NCI-H128 (cell line): ENCODE results near the gene KIF25.
"Not testable (repeated sequence)": the region's sequence is repeated elsewhere in the genome, so short reads cannot be mapped to it uniquely, and the experiment has no call there.

Experiments
- DNase-seq: peaks from one replicate; lab custom pipeline; 2025; ENCODE audit not compliant: unreplicated experiment; lab: John Stamatoyannopoulos, UW

Gene KIF25

DNA sequence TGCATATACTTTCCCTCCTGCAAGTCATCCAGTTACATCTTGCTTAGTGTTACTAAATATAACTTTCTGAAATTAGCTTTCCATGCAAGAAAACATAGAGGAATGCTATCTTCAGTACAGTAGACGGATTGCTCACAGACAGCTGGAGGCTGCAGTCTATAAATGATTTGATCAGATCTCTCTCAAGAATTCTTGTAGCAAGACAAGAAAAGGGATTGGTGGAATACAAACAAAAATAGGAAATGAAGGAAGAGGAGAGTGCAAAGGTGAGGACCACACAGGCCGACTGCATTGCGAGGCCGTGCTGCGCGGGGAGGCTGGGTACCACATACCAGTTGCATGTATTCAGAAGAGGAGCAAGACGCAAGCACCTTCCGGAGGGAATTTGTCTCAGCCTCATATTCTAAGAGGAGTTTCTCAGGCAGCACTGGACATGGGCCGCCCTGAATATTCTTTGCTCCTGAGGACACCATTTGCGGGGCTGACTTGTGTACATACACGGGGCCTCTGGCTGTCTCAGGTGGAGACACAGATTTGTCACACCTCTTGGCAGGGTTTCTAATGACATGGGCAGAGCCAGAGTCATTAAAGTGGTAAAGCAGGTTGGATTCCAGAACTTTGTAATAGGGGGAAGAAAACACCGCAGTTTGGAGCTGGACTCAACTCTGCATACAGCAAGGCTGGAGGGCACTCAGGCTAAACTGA lies 22.7 kb upstream of the KIF25 start:
- no peak for DNase-seq

DNA sequence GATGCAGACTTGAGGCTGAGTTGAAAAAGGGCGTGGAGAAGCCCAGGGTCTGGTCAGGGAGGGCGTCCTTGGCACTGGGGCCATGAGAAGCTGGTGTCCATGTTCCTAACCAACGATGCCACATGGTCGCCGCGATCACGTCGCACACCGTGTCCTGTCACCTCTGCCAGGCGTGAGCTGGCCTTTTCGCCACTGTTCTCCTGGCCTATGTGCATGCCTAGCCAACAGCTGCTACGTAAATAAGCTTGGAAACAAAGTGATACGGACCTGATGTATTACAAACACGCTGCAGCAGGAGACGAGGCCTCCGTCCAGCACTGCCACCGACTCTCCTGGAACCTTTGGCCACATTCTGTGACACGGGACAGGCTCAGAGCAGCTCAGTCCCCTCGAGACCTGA lies 22.0 kb upstream of the KIF25 start:
- no peak for DNase-seq

DNA sequence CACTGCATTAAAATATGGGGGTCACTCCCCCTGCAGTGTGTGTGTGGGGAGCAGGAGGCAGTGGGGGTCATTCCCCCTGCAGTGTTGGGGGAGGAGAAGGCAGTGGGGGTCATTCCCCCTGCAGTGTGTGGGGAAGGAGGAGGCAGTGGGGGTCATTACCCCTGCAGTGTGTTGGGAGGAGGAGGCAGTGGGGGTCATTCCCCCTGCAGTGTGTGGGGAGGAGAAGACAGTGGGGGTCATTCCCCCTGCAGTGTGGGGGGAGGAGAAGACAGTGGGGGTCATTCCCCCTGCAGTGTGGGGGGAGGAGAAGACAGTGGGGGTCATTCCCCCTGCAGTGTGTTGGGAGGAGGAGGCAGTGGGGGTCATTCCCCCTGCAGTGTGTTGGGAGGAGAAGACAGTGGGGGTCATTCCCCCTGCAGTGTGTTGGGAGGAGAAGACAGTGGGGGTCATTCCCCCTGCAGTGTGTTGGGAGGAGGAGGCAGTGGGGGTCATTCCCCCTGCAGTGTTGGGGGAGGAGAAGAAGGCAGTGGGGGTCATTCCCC lies 21.3 kb upstream of the KIF25 start:
- not testable (repeated sequence) for DNase-seq

DNA sequence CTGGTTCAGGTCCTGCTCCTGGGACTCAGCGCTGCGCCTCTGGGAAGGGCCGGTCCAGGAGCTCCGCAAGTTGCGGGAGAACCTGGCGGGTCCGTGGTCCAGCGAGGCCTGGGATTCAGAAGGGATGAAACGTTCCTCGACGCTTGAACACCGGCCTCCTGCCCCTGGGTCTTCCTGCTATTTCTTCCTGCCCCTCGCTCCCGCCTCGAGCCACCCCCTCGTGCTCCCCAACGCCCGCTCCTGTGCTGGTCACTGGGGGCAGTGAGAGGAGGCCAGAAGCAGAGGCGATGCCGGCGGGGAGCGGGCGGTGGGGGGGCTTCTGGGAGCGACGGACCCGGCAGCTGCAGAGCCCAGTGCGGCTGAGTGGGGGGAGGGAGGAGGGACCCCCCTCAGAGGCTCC lies 20.8 kb upstream of the KIF25 start:
- DNase-seq, result no peak

DNA sequence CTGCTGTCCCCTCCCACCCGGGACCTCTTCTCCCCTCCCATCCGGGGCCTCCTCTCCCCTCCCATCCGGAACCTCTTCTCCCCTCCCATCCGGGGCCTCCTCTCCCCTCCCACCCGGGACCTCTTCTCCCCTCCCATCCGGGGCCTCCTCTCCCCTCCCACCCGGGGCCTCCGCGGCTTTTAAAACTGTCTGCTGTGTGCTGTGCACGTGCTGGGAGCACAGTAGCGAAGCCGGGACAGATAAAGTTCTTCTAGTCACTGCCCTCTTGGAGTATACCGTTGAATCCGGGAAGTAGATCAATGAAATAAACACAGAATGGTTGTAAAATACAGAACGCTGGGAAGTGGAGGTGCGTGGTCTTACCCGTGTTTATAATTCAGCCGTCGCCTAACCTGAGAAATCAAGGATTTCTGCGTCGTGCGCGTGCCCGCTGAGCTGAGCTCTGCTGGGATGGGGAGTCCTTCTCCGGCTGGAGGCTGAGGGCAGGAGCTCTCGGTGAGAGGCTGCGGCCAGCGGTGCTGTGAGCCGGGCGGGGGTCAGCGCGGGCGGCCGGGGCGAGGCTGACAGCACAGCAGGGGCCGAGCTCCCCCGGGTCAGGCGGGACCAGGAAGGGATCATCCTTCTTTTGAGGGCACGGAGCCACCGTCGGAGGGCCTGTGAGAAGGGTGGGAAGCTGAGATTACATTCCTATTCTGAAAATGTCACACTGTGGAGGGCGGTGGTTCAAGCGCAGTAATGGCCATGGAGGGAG lies 19.6 kb upstream of the KIF25 start:
- no peak for DNase-seq

DNA sequence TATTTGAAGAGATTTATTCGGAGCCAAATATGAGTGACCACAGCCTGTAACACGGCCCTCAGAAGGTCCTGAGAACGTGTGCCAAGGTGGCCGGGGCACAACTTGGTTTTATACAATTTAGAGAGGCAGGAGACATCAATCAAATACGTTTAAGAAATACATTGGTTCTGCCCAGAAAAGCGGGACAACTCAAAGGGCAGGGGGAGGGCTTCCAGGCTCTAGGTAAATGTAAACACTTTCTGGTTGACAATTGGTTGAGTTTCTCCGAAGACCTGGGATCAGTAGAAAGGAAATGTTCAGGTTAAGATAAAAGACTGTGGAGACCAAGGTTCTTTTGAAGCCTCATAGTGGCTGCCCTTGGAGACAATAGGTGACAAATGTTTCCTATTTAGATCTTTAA lies 18.9 kb upstream of the KIF25 start:
- no peak for DNase-seq

DNA sequence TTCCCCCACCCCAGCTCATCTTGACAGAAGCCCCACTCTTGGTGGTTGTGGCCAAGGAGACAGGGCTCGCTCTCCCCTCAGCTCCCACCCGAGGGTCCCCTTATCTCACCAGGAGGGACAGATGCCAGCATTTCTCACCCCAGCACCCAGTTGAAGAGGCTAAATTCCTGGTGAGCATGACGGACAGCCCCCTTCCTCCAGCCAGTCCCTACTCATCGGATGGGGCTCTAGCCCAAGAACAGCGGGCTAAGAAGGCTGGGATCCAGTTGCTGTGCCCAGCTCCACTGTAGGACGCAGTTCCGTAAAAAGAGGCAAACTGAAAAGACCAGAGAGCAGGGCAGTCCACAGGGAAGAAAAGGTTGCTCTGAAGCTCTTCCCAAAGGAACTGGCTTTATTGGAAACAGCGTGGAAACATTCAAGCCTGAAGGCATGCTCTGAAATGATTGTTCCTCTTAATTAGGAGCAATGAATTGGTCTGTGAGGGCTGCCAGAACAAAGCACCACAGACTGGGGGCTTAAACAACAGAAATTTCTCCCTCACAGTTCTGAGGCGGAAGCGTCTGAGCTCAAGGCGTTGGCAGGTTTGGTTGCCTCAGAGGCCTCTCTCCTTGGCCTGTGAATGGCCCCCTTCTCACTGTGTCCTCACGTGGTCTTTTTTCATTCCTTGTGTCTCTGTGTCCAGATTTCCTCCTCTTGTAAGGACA lies 17.9 kb upstream of the KIF25 start:
- no peak for DNase-seq

DNA sequence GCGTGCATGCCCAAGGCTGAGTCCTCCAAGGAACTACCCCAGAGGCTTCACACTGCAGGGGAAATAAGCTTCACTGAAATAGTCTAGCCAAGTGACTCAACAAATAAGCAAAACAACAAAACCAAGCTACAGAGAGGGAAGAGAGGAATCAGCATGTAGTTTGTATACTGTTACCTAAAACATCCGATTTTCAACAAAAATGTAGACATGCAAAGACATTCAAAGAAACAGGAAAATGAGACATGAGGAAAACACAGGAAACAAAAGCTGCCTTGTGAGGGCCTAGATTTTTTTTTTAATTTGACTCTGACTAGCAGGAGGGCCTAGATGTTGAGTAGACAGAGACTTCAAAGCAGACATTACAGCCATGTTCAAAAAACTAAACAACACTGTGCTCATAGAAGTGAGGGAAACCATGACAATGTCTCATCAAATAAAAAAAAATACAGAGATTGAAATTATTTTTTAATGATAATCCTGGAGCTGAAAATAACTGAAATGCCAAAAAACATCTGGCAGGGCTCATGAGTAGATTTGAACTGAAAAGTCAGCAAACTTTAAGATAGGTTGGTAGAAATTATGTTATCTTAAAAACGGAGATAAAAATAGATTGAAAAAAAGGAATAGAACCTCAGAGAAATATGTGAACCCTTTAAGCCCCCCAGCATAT lies 16.4 kb upstream of the KIF25 start:
- DNase-seq, result no peak

DNA sequence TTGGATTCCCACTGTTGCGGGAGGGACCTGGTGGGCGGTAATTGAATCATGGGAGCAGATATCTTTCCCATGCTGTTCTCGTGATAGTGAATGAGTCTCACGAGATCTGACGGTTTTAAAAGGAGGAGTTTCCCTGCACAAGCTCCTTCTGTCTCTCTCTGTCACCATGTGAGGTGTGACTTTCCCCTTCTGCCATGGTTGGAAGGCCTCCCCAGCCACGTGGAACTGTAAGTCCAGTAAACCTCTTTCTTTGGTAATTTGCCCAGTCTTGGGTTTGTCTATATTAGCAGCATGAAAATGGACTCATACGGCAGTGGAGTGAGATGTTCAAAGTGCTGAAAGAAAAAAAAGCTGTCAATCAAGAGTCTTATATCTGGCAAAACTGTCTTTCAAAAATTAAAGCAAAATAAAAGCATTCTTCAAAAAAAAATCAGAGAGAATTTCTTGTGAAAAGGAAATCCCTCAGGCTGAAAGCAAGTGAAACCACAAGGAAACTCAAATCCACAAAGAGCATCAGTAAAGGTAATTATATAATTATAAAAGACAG lies 15.5 kb upstream of the KIF25 start:
- DNase-seq, result no peak

DNA sequence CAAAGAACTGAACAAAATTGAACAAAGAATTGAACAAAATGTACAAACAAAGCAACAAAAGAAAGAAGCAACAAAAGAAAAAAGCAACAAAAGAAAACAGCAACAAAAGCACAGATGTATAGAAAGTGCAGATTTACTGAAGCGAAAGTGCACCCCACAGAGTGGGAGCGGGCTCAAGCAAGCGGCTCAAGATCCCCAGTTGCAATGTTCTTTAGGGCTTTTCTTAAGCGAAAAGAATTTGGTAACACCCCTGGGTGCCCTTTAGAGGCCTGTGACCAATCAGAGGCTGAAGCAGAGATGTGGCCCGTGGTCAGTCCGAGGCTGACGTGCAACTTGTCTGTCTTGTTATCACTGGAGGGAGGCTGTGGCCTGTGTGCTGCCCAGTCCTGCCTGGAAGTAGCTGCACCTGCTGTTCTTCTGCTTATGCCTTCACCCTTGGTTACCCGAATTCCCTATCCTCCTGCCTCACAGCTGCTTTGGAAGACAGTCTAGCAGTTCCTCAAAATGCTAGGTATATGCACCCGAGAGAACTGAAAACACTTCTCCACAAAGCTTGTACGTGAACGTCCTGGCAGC lies 13.2 kb upstream of the KIF25 start:
- no peak for DNase-seq

DNA sequence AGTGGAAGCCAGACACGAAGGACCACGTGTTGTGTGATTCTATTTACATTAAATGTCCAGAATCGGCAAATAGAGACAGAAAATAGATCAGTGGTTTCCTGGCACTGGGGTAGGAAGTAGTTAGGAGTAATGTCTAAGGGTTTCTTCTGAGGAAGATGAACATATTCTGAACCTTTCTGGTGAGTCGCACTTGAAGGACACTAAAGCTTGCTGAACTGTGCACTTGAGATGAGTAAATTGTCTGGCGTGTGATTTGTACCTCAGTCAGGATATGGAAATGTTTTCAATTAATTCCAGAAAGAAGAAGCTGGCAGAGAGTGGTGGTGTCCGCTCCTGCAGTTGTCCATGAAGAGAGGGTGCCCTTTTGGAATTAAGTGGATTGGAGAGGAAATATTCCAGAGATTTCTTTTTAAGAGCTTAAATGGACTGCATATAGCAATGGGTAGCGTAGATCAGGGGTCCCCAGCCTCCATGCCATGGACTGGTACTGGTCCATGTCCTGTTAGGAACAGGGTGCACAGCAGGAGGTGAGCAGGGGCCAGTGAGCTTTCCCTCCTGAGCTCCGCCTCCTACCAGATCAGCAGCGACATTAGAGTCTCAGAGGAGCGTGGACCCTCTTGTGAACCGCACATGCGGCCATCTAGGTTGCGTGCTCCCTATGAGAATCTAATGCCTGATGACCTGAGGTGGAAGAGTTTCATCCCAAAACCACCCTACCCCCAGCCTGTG lies 12.4 kb upstream of the KIF25 start:
- DNase-seq, result no peak

DNA sequence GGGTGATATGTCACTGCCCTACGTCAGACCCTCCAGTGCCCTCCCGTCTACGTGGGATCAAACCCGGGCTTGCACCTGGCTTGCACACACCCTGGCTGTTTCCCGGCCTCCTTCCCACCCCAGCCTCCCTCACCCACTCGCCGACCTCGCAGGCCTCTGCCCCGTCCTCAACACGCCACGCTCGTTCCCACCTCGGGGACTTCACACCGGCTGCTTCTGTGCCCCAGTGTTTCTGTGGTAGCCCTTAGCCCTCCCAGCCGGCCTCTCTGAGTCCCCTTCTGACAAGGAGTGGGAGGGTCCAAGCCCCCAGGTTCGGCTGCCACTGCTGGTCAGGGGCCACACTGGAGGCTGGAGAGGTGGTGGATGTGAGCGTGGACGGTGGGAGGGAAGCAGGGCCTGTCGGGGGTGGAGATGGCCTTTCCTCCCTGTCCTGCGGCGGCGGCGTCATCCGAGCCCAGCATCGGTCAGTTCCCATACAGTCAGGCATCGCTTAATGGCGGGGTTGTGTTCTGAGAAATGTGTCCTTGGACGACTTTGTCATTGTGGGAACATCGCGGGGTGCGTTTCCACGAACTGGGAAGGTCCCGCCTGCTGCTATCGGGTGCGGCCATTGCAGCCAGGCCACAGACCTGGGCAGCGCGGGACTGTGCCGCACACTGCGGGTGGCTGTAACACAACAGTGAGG lies 11.4 kb upstream of the KIF25 start:
- DNase-seq, result no peak

DNA sequence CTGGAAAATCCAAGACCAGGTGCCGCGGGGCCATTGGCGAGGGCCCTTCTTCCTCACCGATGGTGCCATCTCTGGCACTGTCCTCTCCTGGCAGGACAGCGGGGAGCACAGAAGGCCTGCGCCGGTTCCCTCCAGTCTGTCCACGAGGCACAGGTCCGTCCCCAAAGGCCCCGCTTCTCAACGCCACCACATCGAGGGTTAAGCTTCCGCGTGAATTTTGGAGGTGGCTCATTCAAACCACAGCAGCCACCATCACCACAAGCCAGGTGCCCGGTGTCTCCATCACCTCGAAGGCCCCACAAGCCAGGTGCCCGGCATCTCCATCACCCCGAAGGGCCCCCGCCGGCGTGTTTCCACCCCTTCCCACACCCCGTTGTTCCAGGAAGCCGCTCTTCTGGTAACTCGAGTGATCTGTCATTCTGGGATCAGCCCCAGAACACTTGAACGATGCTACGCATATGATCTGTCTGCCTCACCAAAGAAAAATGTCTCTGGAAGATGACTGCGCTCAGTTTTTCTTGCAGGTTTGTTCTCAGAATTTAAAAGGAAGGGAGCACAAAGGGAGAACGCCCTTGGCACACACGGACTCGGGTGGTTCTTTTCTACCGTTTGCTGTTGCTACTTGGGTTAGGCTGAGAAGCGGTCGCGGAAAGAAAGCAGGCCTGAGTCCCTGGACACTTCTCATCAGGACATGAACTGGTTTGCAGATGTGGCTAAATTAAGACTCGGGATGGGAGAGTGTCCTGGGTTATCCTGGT lies 9.9 kb upstream of the KIF25 start:
- DNase-seq, result no peak

DNA sequence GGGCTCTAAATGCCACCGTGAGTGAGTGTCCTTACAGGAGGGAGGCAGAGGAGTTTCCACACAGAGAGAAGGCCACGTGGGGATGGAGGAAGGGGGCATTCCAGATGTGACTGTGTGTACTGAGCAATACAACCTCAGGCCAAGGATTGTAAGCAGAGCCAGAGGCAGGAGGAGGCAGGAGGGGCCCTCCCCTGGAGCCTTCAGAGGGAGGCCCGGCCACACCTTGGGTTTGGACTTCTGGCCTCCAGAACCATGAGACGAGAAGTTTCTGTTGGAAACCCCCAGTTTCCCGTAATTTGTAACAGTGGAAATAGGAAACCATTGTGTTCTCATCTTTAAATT lies 9.3 kb upstream of the KIF25 start:
- DNase-seq, result no peak

DNA sequence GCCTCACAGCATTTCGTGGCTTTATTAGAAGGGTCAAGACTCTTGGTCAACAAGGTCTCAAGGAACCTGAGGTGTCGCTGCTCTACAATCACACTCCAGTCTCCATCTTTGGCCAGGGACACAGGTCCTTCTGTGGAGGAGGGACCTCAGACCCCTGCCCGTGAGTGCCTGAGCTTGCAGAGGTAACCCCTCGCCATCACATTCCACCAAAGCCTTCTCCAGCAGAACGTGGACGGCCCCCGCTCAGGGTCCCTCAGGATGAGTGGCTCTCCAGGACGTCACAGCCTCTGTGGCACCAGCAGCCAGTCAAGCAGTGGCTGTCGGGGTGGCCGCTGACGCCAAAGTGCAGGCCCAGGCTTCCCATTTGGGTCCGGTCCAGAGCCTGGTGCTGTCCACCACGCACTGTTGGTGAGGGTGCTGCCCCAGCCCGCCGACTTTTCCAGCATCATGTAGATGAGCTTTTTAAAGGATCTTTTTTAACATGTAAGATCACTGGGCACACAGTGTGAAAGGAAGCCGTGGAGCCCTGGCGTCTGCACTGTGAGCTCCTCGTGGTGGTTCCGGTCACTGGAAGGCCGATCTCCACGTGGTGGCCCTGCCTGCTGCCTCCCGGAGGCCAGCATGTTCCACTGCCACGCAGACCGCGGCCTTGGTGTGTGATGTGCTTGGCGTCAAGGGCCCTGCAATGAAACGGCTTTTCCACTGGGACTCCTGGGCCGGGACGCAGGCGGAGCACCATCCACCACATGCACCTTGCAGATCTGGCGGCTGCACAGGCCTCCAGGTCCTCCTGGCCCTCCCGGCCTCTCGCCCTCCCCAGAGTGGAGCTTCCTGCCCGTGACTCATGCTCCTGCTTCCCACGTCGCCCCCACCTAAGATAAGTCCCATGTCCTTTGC lies 8.3 kb upstream of the KIF25 start:
- DNase-seq, result no peak

DNA sequence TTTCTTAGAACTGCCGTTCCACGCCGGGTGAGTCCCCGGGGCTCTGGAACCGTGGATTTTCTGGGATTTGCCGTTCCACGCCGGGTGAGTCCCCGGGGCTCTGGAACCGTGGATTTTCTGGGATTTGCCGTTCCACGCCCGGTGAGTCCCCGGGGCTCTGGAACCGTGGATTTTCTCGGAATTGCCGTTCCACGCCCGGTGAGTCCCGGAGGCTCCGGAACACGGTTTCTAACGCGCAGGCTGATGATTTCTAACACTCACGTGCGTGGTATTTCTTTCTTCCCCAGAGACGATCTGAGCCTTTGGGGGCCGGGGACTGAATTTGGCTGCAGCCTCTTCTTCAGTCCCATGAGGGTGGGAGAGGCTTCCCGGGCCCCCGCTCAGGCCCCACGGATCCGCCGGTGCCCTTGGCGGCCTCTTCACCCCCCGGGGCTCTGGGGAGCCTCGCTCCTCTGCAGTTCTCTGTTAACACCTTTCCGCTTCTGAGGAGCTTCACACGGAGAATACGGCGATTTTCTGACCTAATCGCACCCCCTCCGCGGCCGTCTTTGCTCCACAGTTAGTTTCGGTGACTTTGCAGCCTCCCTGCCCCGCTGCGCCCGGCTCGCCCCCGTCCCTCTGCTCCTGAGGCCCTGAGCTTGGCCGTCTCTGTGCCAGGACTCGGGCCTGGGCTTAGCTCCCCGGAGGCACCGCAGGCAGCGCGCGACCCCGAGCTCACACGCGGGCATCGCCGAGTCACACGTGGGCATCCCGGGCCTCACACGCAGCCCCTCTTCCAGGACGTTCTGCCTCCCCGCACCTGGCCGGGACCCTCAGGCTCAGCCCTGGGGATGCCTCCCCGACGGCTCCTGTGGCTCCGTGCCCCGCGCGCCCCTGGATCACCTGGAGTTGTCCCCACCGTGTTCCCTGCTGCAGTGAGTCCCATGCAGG lies 7.2 kb upstream of the KIF25 start:
- no peak for DNase-seq

DNA sequence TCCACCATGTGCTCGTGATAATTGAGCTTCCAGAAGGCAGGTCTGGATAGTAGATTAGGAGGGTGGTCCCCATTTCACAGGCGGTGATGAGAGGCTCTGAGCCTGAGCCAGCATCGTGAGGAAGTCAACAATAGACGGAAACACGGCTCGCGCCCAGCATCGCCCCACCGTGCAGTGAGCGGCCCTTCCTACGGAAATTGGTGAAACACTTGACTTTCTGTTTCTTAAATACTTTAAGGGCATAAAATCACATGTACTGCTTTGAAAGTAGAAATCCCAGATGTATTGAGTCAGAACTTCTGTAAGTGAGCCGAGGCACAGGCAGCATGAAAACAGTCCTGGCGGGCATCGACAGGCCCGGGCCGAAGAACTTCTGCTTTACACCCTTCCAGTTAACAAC lies 4.3 kb upstream of the KIF25 start:
- DNase-seq, result no peak
